ENCODE data around the gene NTHL1.

NTHL1 gene

GRCh38 chr16:2083876-2084780 is 36.5 kb upstream of the NTHL1 start:
- DNase-seq = no peak

- no peak for DNase-seq
Measured at GRCh38 chr16:2083409-2083808, 35.8 kb upstream of the NTHL1 start.

- DNase-seq = no peak
Measured at GRCh38 chr16:2082983-2083364, 35.3 kb upstream of the NTHL1 start.

- DNase-seq = no peak
Measured at GRCh38 chr16:2082171-2082982, 34.7 kb upstream of the NTHL1 start.

GRCh38 chr16:2081201-2082084 is 33.8 kb upstream of the NTHL1 start:
- DNase-seq = no peak

- no peak for DNase-seq
Measured at GRCh38 chr16:2079991-2080390, 32.4 kb upstream of the NTHL1 start.

GRCh38 chr16:2079311-2079800 is 31.7 kb upstream of the NTHL1 start:
- no peak for DNase-seq

GRCh38 chr16:2078691-2079090 is 31.1 kb upstream of the NTHL1 start:
- no peak for DNase-seq

- no peak for DNase-seq
Measured at GRCh38 chr16:2078096-2078495, 30.5 kb upstream of the NTHL1 start.

GRCh38 chr16:2077696-2078095 is 30.1 kb upstream of the NTHL1 start:
- DNase-seq = no peak

GRCh38 chr16:2077016-2077415 is 29.4 kb upstream of the NTHL1 start:
- DNase-seq = no peak

- DNase-seq = no peak
Measured at GRCh38 chr16:2076072-2076865, 28.6 kb upstream of the NTHL1 start.

- DNase-seq = no peak
Measured at GRCh38 chr16:2075631-2076030, 28.0 kb upstream of the NTHL1 start.

GRCh38 chr16:2074071-2074470 is 26.4 kb upstream of the NTHL1 start:
- no peak for DNase-seq

GRCh38 chr16:2072926-2073325 is 25.3 kb upstream of the NTHL1 start:
- no peak for DNase-seq

GRCh38 chr16:2071454-2072202 is 24.0 kb upstream of the NTHL1 start:
- no peak for DNase-seq

GRCh38 chr16:2070576-2071453 is 23.2 kb upstream of the NTHL1 start:
- no peak for DNase-seq

- no peak for DNase-seq
Measured at GRCh38 chr16:2066139-2066538, 18.5 kb upstream of the NTHL1 start.

GRCh38 chr16:2064368-2064945 is 16.8 kb upstream of the NTHL1 start:
- DNase-seq = no peak

GRCh38 chr16:2063861-2064260 is 16.2 kb upstream of the NTHL1 start:
- no peak for DNase-seq

All from inflammatory macrophage treated with lipopolysaccharide for 4 hours (primary cell).